A549 (cell line): ENCODE data around the gene ATP5PD.
"Not testable (repeated sequence)": the region's sequence is repeated elsewhere in the genome, so short reads cannot be mapped to it uniquely, and the experiment has no call there.

Experiments
- EP300 ChIP-seq, 2 experiments: fragments of >200 bp; sonication (Bioruptor Twin); formaldehyde crosslinking; IDR thresholded peaks; 2 replicates in 1 of 2; 3 replicates in 1 of 2; pipeline ENCODE4 v1.6.1; 2016 to 2017
- KDM1A ChIP-seq: fragments of 200-600 bp; sonication (generic); IDR thresholded peaks from 2 replicates; pipeline ENCODE4 v1.6.1; 2016; ENCODE audit warnings: low read depth, mild to moderate bottlenecking
- MAZ ChIP-seq: fragments of 150-350 bp; IDR thresholded peaks from 2 replicates; pipeline ENCODE4 v1.6.1; 2014; ENCODE audit warnings: antibody characterized with exemption, low read depth, low read length, borderline replicate concordance
- POLR2A ChIP-seq: IDR thresholded peaks from 2 replicates; pipeline ENCODE4 v1.6.1; 2012; ENCODE audit warnings: mild to moderate bottlenecking, low read length
- RAD21 ChIP-seq, 2 experiments: fragments of >200 bp in 1 of 2; sonication (Bioruptor Twin) in 1 of 2; formaldehyde crosslinking in 1 of 2; IDR thresholded peaks in 1 of 2; conservative IDR thresholded peaks in 1 of 2; 2 replicates in 1 of 2; 3 replicates in 1 of 2; pipeline ENCODE4 v1.6.1; 2012 to 2018; ENCODE audit warnings: inconsistent platforms in 1 of 2
- SMC3 ChIP-seq: fragments of >200 bp; sonication (Bioruptor Twin); formaldehyde crosslinking; IDR thresholded peaks from 3 replicates; pipeline ENCODE4 v1.6.1; 2018; ENCODE audit warnings: inconsistent platforms
- TF ChIP-seq, protein P1 (sequence below): IDR thresholded peaks from 2 replicates; pipeline ENCODE4 v1.6.1; 2012
- TF ChIP-seq, protein P2 (sequence below): fragments of >200 bp; sonication (Bioruptor Twin); formaldehyde crosslinking; IDR thresholded peaks from 3 replicates; pipeline ENCODE4 v1.5.1; 2016
- TF ChIP-seq, protein P3 (sequence below): fragments of 200-600 bp; sonication (generic); IDR thresholded peaks from 2 replicates; pipeline ENCODE4 v1.6.1; 2016; ENCODE audit warnings: antibody characterized with exemption, mild to moderate bottlenecking, moderate library complexity
- TF ChIP-seq, protein P4 (sequence below): fragments of 150-350 bp; IDR thresholded peaks from 2 replicates; pipeline ENCODE4 v1.6.1; 2014; ENCODE audit warnings: low read depth, mild to moderate bottlenecking, low read length

DNA sequence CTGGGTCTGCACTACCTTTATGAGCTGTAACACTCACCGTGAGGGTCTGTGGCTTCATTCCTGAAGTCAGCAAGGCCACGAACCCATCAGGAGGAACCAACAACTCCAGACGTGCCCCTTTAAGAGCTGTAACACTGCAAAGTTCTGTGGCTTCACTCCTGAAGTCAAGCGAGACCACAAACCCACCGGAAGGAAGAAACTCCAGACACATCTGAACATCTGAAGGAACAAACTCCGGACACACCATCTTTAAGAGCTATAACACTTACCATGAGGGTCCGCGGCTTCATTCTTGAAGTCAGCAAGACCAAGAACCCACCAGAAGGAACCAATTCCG is 21.4 kb downstream of the ATP5PD start:
- TF ChIP-seq, protein P1, sequence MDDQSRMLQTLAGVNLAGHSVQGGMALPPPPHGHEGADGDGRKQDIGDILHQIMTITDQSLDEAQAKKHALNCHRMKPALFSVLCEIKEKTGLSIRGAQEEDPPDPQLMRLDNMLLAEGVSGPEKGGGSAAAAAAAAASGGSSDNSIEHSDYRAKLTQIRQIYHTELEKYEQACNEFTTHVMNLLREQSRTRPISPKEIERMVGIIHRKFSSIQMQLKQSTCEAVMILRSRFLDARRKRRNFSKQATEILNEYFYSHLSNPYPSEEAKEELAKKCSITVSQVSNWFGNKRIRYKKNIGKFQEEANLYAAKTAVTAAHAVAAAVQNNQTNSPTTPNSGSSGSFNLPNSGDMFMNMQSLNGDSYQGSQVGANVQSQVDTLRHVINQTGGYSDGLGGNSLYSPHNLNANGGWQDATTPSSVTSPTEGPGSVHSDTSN: not testable (repeated sequence)
- TF ChIP-seq MAZ; EP300 (IDR thresholded peaks at IDR 0.05); SMC3; KDM1A; RAD21 (conservative IDR thresholded peaks at IDR 0.05 in 1 of 2, IDR thresholded peaks at IDR 0.05 in 1 of 2); POLR2A: not testable (repeated sequence)
- TF ChIP-seq, protein P2, sequence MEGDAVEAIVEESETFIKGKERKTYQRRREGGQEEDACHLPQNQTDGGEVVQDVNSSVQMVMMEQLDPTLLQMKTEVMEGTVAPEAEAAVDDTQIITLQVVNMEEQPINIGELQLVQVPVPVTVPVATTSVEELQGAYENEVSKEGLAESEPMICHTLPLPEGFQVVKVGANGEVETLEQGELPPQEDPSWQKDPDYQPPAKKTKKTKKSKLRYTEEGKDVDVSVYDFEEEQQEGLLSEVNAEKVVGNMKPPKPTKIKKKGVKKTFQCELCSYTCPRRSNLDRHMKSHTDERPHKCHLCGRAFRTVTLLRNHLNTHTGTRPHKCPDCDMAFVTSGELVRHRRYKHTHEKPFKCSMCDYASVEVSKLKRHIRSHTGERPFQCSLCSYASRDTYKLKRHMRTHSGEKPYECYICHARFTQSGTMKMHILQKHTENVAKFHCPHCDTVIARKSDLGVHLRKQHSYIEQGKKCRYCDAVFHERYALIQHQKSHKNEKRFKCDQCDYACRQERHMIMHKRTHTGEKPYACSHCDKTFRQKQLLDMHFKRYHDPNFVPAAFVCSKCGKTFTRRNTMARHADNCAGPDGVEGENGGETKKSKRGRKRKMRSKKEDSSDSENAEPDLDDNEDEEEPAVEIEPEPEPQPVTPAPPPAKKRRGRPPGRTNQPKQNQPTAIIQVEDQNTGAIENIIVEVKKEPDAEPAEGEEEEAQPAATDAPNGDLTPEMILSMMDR: not testable (repeated sequence)
- TF ChIP-seq, protein P3, sequence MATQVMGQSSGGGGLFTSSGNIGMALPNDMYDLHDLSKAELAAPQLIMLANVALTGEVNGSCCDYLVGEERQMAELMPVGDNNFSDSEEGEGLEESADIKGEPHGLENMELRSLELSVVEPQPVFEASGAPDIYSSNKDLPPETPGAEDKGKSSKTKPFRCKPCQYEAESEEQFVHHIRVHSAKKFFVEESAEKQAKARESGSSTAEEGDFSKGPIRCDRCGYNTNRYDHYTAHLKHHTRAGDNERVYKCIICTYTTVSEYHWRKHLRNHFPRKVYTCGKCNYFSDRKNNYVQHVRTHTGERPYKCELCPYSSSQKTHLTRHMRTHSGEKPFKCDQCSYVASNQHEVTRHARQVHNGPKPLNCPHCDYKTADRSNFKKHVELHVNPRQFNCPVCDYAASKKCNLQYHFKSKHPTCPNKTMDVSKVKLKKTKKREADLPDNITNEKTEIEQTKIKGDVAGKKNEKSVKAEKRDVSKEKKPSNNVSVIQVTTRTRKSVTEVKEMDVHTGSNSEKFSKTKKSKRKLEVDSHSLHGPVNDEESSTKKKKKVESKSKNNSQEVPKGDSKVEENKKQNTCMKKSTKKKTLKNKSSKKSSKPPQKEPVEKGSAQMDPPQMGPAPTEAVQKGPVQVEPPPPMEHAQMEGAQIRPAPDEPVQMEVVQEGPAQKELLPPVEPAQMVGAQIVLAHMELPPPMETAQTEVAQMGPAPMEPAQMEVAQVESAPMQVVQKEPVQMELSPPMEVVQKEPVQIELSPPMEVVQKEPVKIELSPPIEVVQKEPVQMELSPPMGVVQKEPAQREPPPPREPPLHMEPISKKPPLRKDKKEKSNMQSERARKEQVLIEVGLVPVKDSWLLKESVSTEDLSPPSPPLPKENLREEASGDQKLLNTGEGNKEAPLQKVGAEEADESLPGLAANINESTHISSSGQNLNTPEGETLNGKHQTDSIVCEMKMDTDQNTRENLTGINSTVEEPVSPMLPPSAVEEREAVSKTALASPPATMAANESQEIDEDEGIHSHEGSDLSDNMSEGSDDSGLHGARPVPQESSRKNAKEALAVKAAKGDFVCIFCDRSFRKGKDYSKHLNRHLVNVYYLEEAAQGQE: not testable (repeated sequence)
- TF ChIP-seq, protein P4, sequence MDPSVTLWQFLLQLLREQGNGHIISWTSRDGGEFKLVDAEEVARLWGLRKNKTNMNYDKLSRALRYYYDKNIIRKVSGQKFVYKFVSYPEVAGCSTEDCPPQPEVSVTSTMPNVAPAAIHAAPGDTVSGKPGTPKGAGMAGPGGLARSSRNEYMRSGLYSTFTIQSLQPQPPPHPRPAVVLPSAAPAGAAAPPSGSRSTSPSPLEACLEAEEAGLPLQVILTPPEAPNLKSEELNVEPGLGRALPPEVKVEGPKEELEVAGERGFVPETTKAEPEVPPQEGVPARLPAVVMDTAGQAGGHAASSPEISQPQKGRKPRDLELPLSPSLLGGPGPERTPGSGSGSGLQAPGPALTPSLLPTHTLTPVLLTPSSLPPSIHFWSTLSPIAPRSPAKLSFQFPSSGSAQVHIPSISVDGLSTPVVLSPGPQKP: not testable (repeated sequence)
